Measurements from ENCODE around the gene PDE1A. TPM values are rescaled to one million over a fixed set of nuclear protein-coding genes. Genes with fewer than 3 reads are reported as not detected.

The PDE1A gene
- total RNA-seq, 3 donors from 2014 or later, result 4.3 to 7.9 (median 5.6) TPM

GRCh38 chr2:182103526-182103925 is 323.3 kb downstream of the PDE1A start:
- H3K27ac ChIP-seq, result peak overlapping the region in 1 of 2 donors; percentile 7
- DNase-seq (ENCODE audit: low spot score in 2 of 2), result no peak
- H3K36me3 ChIP-seq, result no peaks in the 10 kb centered on the region
- H3K4me3 ChIP-seq, result no peak overlapping the region
- intact Hi-C loops (cut with DNase I; ENCODE audit: low total_unique reads), result no loop called here
- no peaks in the 10 kb centered on the region for H3K9me3 ChIP-seq
- TF ChIP-seq POLR2A (IDR thresholded peaks at IDR 0.05) (no peak), POLR2AphosphoS5 (IDR thresholded peaks at IDR 0.05) (no peak)
- TF ChIP-seq, protein P1, sequence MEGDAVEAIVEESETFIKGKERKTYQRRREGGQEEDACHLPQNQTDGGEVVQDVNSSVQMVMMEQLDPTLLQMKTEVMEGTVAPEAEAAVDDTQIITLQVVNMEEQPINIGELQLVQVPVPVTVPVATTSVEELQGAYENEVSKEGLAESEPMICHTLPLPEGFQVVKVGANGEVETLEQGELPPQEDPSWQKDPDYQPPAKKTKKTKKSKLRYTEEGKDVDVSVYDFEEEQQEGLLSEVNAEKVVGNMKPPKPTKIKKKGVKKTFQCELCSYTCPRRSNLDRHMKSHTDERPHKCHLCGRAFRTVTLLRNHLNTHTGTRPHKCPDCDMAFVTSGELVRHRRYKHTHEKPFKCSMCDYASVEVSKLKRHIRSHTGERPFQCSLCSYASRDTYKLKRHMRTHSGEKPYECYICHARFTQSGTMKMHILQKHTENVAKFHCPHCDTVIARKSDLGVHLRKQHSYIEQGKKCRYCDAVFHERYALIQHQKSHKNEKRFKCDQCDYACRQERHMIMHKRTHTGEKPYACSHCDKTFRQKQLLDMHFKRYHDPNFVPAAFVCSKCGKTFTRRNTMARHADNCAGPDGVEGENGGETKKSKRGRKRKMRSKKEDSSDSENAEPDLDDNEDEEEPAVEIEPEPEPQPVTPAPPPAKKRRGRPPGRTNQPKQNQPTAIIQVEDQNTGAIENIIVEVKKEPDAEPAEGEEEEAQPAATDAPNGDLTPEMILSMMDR (IDR thresholded peaks at IDR 0.05), result no peak
- H3K27me3 ChIP-seq, result no peaks in the 10 kb centered on the region
- no peaks in the 10 kb centered on the region for H3K4me1 ChIP-seq

DNA sequence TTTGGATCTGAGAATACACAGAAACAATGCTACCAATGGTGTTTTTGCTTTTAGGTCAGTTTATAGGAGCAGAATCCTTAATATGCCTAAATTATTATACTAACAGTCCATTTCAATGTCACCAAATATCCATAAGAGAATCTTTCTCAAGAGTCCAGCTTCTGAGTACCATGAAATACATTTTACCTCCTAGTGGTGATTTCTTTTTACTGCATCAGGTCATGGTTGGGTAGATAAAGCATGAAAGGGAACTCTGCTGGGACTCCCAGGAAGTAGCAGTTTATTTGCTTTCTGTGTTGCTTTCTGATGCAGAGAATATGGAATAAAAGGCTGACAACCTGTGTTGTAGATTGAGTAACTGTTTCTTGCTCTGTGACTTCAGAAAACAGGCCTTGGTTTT is 325.6 kb downstream of the PDE1A start:
- H3K36me3 ChIP-seq, result no peaks in the 10 kb centered on the region
- no peak for DNase-seq (ENCODE audit: low spot score in 2 of 2)
- H3K4me3 ChIP-seq, result no peak overlapping the region
- no peak for TF ChIP-seq POLR2AphosphoS5 (IDR thresholded peaks at IDR 0.05)
- TF ChIP-seq POLR2A (IDR thresholded peaks at IDR 0.05), result no peak
- TF ChIP-seq, protein P1 (IDR thresholded peaks at IDR 0.05), result no peak
- H3K27ac ChIP-seq, result no peak overlapping the region
- H3K9me3 ChIP-seq, result no peaks in the 10 kb centered on the region
- H3K27me3 ChIP-seq, result no peaks in the 10 kb centered on the region
- no peaks in the 10 kb centered on the region for H3K4me1 ChIP-seq
- intact Hi-C loops (cut with DNase I; ENCODE audit: low total_unique reads), result no loop called here

DNA sequence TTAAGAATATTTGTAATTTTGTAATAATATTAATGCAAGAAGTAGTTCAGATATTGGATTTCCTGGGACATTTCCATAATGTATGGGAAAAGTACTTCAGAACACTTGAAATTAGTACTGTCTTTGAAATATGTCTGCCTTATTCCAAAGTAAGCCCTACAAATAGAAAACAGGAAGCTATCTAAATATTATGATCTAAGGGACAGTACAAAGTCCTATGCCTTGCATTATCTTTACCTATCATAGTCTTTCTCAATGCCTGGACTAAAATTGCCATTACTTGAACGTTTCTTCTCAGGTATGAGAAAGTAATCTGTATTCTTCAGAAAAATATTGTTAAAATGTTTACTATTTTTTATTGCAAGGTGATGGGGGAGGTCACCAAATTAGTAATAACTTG is 328.2 kb downstream of the PDE1A start:
- no peaks in the 10 kb centered on the region for H3K27me3 ChIP-seq
- no peak overlapping the region for H3K4me3 ChIP-seq
- no peak for TF ChIP-seq POLR2A (IDR thresholded peaks at IDR 0.05)
- TF ChIP-seq POLR2AphosphoS5 (IDR thresholded peaks at IDR 0.05), result no peak
- TF ChIP-seq, protein P1 (IDR thresholded peaks at IDR 0.05), result no peak
- H3K9me3 ChIP-seq, result no peaks in the 10 kb centered on the region
- DNase-seq (ENCODE audit: low spot score in 2 of 2), result no peak
- no peaks in the 10 kb centered on the region for H3K4me1 ChIP-seq
- H3K27ac ChIP-seq, result no peak overlapping the region
- intact Hi-C loops (cut with DNase I; ENCODE audit: low total_unique reads), result no loop called here
- H3K36me3 ChIP-seq, result no peaks in the 10 kb centered on the region

DNA sequence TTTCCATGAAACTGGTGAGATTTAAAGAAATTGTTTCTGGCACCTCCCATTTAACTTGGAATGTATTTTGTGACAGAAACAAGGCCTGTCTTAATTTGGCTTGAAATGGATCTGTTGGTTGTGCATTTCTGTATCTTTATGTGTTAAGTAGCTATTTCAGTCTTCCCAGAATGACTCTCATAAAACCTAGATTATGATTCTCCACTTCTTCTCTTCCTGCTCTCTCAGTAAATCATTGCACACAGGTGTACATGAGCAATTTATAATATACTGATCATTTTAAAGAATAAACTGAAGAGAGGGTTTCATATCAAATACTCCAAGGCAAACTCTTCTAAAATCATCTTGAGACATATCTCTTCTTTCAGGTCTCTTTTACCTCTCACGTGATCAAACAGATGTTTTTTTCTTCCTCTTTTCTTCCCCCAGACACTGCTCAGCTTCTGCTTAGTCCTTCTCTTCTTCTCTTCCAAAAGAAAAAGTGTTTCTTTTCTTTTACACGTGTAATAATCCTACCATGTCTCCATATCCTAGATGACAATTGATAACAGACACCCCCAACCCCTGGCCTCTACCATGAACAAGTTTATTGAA is 329.2 kb downstream of the PDE1A start:
- no peak overlapping the region for H3K4me3 ChIP-seq
- H3K27ac ChIP-seq, result no peak overlapping the region
- H3K27me3 ChIP-seq, result no peaks in the 10 kb centered on the region
- TF ChIP-seq, protein P1 (IDR thresholded peaks at IDR 0.05), result no peak
- H3K4me1 ChIP-seq, result no peaks in the 10 kb centered on the region
- no peaks in the 10 kb centered on the region for H3K9me3 ChIP-seq
- intact Hi-C loops (cut with DNase I; ENCODE audit: low total_unique reads), result no loop called here
- DNase-seq (ENCODE audit: low spot score in 2 of 2), result no peak
- no peaks in the 10 kb centered on the region for H3K36me3 ChIP-seq

- intact Hi-C loops (cut with DNase I; ENCODE audit: low total_unique reads), result no loop called here
- TF ChIP-seq, protein P1 (IDR thresholded peaks at IDR 0.05), result no peak
- TF ChIP-seq POLR2A (IDR thresholded peaks at IDR 0.05) (no peak), POLR2AphosphoS5 (IDR thresholded peaks at IDR 0.05) (no peak)
- no peak overlapping the region for H3K4me3 ChIP-seq
- H3K36me3 ChIP-seq, result no peaks in the 10 kb centered on the region
- H3K27ac ChIP-seq, result no peak overlapping the region
- no peak for DNase-seq (ENCODE audit: low spot score in 2 of 2)
- H3K9me3 ChIP-seq, result no peaks in the 10 kb centered on the region
- no peaks in the 10 kb centered on the region for H3K4me1 ChIP-seq
- H3K27me3 ChIP-seq, result no peaks in the 10 kb centered on the region
Observed at GRCh38 chr2:182090486-182090885, 336.4 kb downstream of the PDE1A start.

Data from breast epithelium (tissue), 4 donors.